Stimulated activated CD4-positive, alpha-beta T cell treated with anti-CD3 and anti-CD28 coated beads, Interleukin-1b, Interleukin-23, amount 100 ng/mL, for 24 hours (primary cell): Measurements from ENCODE around the gene MPV17L2.
A peak's percentile ranks its signal among the peaks of the same experiment; 100 is the strongest.

Experiments
- DNase-seq, 4 experiments: peaks; one replicate each; pipeline ENCODE4 v3.0.0-alpha.2; 2020; ENCODE audit warnings: low read depth in 4 of 4, low spot score in 1 of 4

The MPV17L2 gene

GRCh38 chr19:18214779-18215433 is 21.9 kb downstream of the MPV17L2 start:
- DNase-seq: no peak

GRCh38 chr19:18216789-18217188 is 23.8 kb downstream of the MPV17L2 start:
- no peak for DNase-seq

- no peak for DNase-seq
Observed at GRCh38 chr19:18218159-18218558, 25.1 kb downstream of the MPV17L2 start.

- DNase-seq: no peak
Observed at GRCh38 chr19:18218600-18218999, 25.6 kb downstream of the MPV17L2 start.

- DNase-seq: no peak
Observed at GRCh38 chr19:18219911-18220631, 27.1 kb downstream of the MPV17L2 start.

- no peak for DNase-seq
Observed at GRCh38 chr19:18220632-18221275, 27.7 kb downstream of the MPV17L2 start.

- DNase-seq: no peak
Observed at GRCh38 chr19:18221815-18222725, 29.1 kb downstream of the MPV17L2 start.

GRCh38 chr19:18223860-18224524 is 31.0 kb downstream of the MPV17L2 start:
- no peak for DNase-seq

GRCh38 chr19:18224525-18225354 is 31.7 kb downstream of the MPV17L2 start:
- DNase-seq: peak; percentile 80 to 94 (median 84)

GRCh38 chr19:18225355-18225701 is 32.3 kb downstream of the MPV17L2 start:
- DNase-seq: no peak

- no peak for DNase-seq
Observed at GRCh38 chr19:18225702-18226468, 32.9 kb downstream of the MPV17L2 start, which contains the start of gene PDE4C. Gene PDE4C (minus strand): TSS chr19:18226438. CDS start chr19:18226415, 23 bp downstream.

GRCh38 chr19:18226956-18227780 is 34.1 kb downstream of the MPV17L2 start:
- no peak for DNase-seq

- DNase-seq: no peak
Observed at GRCh38 chr19:18227781-18228271, 34.8 kb downstream of the MPV17L2 start.

- DNase-seq: no peak
Observed at GRCh38 chr19:18229474-18229873, 36.5 kb downstream of the MPV17L2 start.

GRCh38 chr19:18229915-18230314 is 36.9 kb downstream of the MPV17L2 start:
- DNase-seq: no peak

- no peak for DNase-seq
Observed at GRCh38 chr19:18230941-18231734, 38.1 kb downstream of the MPV17L2 start.

GRCh38 chr19:18231775-18232174 is 38.8 kb downstream of the MPV17L2 start:
- no peak for DNase-seq
